Neutrophil (primary cell): Measurements from ENCODE around the gene EFHD2.

Experiments
- H3K27ac ChIP-seq: fragments of 200-600 bp; sonication (generic); 2 replicates; pipeline ENCODE4 v1.5.1; 2016; ENCODE audit warnings: mild to moderate bottlenecking, moderate library complexity
- H3K27me3 ChIP-seq: fragments of 200-600 bp; sonication (generic); 2 replicates; pipeline ENCODE4 v1.6.0; 2016; ENCODE audit warnings: mild to moderate bottlenecking
- H3K36me3 ChIP-seq: fragments of 200-600 bp; sonication (generic); 2 replicates; pipeline ENCODE4 v1.5.1; 2017
- H3K4me1 ChIP-seq, 2 experiments: fragments of 200-600 bp in 1 of 2; sonication (generic) in 1 of 2; 1 replicate in 1 of 2; 2 replicates in 1 of 2; pipeline versions ENCODE4 v1.5.1 to v1.6.1; 2013 to 2016; ENCODE audit warnings: low read depth in 1 of 2, low read length in 1 of 2, mild to moderate bottlenecking in 1 of 2, moderate library complexity in 1 of 2; ENCODE audit not compliant: control insufficient read depth in 1 of 2, insufficient read depth in 1 of 2
- H3K4me3 ChIP-seq, 2 experiments: fragments of 200-600 bp in 1 of 2; sonication (generic) in 1 of 2; 1 replicate in 1 of 2; 2 replicates in 1 of 2; pipeline ENCODE4 v1.5.1; 2013 to 2016; ENCODE audit warnings: low read depth in 1 of 2, low read length in 1 of 2, mild to moderate bottlenecking in 1 of 2, moderate library complexity in 1 of 2
- H3K9me3 ChIP-seq: fragments of 200-600 bp; sonication (generic); 2 replicates; pipeline ENCODE4 v1.5.1; 2016
- TF ChIP-seq, protein P1 (sequence below): fragments of 200-600 bp; sonication (generic); IDR thresholded peaks from 2 replicates; pipeline ENCODE4 v1.5.1; 2016; ENCODE audit warnings: antibody characterized with exemption

EFHD2 gene

DNA sequence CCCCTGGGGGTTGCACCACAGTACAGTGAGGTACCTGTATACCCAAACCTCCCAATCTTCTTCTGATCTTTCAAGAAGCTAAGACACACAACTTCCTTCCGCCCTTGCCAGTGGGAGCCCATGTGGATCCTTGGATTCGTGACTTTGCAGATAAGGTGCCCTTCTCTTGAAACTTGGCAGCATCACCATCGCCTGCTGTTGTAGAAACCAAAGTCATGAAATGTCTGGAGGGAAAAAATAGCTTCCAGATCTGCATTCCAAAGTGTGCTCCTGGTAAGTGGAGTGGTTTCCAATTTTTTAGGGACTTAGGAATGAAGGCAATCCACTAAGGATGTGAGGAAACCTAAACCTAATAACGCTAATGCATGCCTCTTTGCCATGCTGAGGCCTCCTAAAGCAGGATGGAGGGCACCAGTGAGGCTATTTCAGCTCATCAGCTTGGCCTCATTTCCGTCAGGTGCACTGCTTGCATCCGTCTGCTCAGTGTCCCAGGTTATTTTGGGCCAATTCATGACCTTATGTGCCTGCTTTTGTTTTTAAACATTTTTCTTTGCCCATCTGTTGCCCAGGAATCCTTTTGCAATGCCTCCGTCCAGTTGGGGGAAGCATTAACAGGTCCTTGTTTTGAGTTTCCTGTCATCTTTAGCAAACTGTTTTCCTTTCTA lies 8.2 kb upstream of the EFHD2 start:
- no peaks in the 10 kb centered on the region for H3K36me3 ChIP-seq
- H3K27me3 ChIP-seq = no peaks in the 10 kb centered on the region
- H3K27ac ChIP-seq = no peak overlapping the region
- TF ChIP-seq, protein P1, sequence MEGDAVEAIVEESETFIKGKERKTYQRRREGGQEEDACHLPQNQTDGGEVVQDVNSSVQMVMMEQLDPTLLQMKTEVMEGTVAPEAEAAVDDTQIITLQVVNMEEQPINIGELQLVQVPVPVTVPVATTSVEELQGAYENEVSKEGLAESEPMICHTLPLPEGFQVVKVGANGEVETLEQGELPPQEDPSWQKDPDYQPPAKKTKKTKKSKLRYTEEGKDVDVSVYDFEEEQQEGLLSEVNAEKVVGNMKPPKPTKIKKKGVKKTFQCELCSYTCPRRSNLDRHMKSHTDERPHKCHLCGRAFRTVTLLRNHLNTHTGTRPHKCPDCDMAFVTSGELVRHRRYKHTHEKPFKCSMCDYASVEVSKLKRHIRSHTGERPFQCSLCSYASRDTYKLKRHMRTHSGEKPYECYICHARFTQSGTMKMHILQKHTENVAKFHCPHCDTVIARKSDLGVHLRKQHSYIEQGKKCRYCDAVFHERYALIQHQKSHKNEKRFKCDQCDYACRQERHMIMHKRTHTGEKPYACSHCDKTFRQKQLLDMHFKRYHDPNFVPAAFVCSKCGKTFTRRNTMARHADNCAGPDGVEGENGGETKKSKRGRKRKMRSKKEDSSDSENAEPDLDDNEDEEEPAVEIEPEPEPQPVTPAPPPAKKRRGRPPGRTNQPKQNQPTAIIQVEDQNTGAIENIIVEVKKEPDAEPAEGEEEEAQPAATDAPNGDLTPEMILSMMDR = no peak
- H3K9me3 ChIP-seq = no peaks in the 10 kb centered on the region
- no peaks in the 10 kb centered on the region for H3K4me1 ChIP-seq
- no peak overlapping the region for H3K4me3 ChIP-seq

DNA sequence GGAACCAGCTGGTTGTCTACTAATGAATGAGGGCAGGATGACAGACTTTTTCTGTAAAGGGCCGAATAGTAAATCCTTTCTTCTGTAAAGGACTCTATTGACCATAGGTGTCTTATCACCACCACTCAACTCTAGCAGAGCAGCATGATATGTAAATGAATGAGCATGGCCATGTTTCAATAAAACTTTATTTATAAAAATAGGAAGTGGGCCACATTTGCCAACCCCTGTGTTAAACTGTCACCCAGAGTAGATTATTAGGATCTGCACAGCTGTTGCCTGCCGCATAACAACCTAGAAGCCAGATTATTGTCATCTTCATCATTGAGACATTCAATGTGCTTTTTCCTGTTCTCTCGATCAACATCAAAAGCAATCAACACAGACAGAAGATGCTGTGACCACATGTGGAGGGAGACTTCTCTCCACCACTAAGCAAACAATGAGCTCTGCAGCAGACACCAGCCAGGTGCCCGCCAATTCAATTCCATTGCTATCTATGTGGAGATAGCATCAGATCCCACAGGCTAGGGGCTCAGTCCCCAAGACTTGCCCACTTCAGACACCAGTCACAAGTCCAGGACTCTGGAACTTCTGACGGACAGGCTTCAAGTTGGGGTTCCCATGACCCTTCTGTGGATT lies 6.8 kb upstream of the EFHD2 start:
- TF ChIP-seq, protein P1 = no peak
- Histone ChIP-seq H3K27me3 (peaks cover 2% of the 10 kb centered on the region), H3K36me3 (no peaks in the 10 kb centered on the region), H3K9me3 (no peaks in the 10 kb centered on the region), H3K4me1 (no peaks in the 10 kb centered on the region), H3K27ac (no peak overlapping the region), H3K4me3 (no peak overlapping the region)

DNA sequence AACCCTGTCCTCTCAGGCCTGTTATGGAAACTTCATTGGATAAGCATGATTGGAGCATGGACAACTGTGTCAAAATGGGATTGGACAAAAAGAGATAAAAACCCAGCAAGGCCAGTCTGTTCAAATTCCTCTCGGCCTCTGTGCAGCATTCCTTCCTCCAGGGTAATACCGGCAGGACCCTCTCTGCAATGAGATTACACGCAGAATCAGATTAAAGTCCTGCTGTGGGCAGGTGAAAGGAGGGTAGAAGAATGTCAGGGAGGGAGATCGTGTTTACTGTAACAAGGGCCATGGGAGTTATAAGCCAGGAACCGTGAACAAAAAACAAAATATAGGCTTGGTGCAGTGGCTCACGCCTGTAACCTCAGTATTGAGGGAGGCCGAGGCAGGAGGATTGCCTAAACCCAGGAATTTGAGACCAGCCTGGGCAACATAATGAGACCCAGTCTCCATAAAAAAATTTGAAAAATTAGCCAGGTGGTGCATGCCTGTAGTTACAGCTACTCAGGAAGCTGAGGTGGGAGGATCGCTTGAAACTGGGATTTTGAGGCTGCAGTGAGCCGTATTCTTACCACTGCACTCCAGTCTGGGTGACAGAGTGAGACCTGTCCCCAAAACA lies 5.6 kb upstream of the EFHD2 start:
- Histone ChIP-seq H3K4me3 (no peak overlapping the region), H3K27ac (no peak overlapping the region), H3K9me3 (no peaks in the 10 kb centered on the region), H3K36me3 (no peaks in the 10 kb centered on the region), H3K4me1 (peaks cover 3 to 6% of the 10 kb centered on the region in 2 experiments), H3K27me3 (peaks cover 4% of the 10 kb centered on the region)
- TF ChIP-seq, protein P1 = no peak

DNA sequence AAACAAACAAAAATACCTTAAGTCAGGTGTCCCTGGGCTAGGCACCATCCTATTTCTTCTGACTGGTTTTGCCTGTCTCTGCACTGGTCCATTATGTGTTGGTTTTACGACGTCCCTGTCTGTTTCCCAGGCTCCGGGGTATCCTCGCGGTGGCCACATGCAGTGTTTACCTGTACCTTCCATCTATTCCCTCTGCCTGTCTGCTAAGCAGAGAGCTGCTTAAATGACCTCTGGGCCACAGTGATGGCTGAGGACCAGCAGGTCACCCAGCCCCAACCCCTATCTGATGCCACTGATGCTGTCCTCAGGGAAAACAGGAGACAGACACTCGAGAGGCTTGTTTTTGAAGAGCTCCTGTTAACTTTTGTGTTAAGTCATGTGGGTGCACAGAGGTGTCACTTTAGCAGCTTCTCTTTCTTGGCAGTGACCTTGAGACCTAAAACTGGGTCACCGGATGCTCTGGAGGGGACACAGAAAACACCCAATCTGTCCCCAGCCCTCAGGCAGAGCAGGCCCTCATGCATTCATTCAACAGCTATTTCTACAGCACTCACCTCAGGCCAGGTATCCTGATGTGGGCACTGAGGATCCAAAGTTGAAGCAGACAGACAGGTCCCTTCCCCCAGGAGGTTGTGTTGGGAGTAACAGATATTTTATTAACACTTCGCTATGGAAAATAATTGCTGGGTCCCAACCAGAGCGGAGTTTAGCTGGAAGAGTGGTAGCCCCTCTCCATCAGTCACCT lies 4.4 kb upstream of the EFHD2 start:
- Histone ChIP-seq H3K4me1 (peaks cover 7 to 9% of the 10 kb centered on the region in 2 experiments), H3K9me3 (no peaks in the 10 kb centered on the region), H3K27ac (no peak overlapping the region), H3K27me3 (peaks cover 4% of the 10 kb centered on the region), H3K36me3 (no peaks in the 10 kb centered on the region), H3K4me3 (no peak overlapping the region)
- TF ChIP-seq, protein P1 = no peak

DNA sequence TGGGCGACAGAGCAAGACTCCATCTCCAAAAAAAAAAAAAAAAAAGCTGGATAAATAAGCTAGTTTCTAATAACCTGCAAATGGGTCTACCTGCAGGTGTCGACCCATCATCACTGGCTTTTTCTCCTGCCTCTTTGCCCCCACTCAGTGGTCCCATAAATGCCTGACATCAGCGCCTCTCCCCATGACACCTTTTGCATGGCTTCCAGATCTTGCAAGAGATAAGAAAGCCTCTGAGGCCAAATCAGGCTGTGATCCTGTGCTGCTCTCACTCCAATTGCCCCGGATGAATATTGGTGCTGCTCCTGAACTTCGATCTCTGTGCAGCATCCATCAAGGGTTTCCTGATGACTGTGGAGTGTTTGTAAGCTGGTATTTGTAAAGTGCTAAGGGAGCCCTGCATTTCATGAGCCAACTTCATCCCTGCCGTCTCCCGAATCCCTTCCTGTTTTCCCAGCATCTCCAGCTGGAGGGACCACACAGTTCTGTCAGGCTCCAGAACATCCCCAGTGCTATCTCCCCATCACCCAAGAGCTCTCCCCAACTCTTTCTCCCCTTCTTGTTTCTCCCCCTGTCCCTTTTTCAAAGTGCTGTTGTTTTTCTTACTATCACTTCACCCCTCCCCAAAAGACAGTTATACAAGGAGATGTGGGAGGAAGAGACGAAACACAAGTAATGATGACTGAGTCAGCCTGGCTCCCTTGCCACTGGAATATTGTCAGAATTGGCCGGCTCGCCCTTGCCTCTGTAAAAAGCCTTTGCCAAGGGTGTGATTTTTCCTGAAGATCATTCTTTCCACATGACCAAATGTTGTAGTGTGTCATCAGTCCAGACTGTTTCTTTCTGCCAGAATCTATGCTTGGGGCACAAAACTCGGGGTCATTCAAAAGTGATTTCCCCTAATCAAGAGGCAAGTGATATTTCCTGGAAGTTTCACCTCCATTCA lies 2.8 kb upstream of the EFHD2 start:
- TF ChIP-seq, protein P1 = no peak
- no peak overlapping the region for H3K4me3 ChIP-seq
- H3K4me1 ChIP-seq = peaks cover 9 to 12% of the 10 kb centered on the region in 2 experiments
- no peaks in the 10 kb centered on the region for H3K9me3 ChIP-seq
- H3K36me3 ChIP-seq = peaks cover 1% of the 10 kb centered on the region
- no peak overlapping the region for H3K27ac ChIP-seq
- H3K27me3 ChIP-seq = peaks cover 4% of the 10 kb centered on the region
